CD4-positive, alpha-beta memory T cell (primary cell): ENCODE data around the gene KRTAP10-5. TPM values are rescaled to one million over a fixed set of nuclear protein-coding genes. Genes with fewer than 3 reads are reported as not detected.
"Not testable (repeated sequence)": the region's sequence is repeated elsewhere in the genome, so short reads cannot be mapped to it uniquely, and the experiment has no call there.

ENCODE experiments used
- CTCF ChIA-PET: fragments of 350-600 bp; sonication (Branson Sonifier 250); formaldehyde crosslinking; loops from one replicate; lab custom pipeline; 2021; ENCODE audit warnings: inconsistent platforms; ENCODE audit not compliant: partially characterized antibody; lab: Charles Lee
- POLR2A ChIA-PET: fragments of 350-600 bp; sonication (Branson Sonifier 250); formaldehyde crosslinking; loops from one replicate; lab custom pipeline; 2021; ENCODE audit not compliant: partially characterized antibody; lab: Charles Lee
- DNase-seq, 5 donors: peaks; one replicate each; pipeline versions ENCODE4 v3.0.0 to v3.0.0-alpha.2; 2020 to 2022; ENCODE audit warnings: mixed read lengths in 1 of 5
- H3K27ac ChIP-seq: one replicate; pipeline ENCODE4 v1.7.0; 2013; ENCODE audit warnings: low read depth, low read length
- H3K27me3 ChIP-seq: 2 replicates; pipeline ENCODE4 v1.7.0; 2013; ENCODE audit warnings: mild to moderate bottlenecking, low read length, moderate library complexity; ENCODE audit not compliant: insufficient read depth
- H3K36me3 ChIP-seq: 2 replicates; pipeline ENCODE4 v1.7.0; 2013; ENCODE audit warnings: mild to moderate bottlenecking, low read length, moderate library complexity; ENCODE audit not compliant: insufficient read depth
- H3K4me1 ChIP-seq: 2 replicates; pipeline ENCODE4 v1.7.0; 2013; ENCODE audit warnings: mild to moderate bottlenecking, low read length, moderate library complexity; ENCODE audit not compliant: insufficient read depth
- H3K4me3 ChIP-seq, 2 donors: one replicate each; pipeline ENCODE4 v1.7.0; 2013; ENCODE audit warnings: low read length in 2 of 2, mild to moderate bottlenecking in 1 of 2
- H3K9me3 ChIP-seq, 2 donors: one replicate each; pipeline ENCODE4 v1.7.0; 2013; ENCODE audit warnings: low read length in 2 of 2, control low read depth in 1 of 2; ENCODE audit not compliant: control insufficient read depth in 1 of 2
- H3K27ac Mint-ChIP-seq, 7 donors: one replicate each; pipeline ENCODE4 v1.8.0; 2020 to 2021; ENCODE audit warnings: mixed read lengths in 7 of 7, mild to moderate bottlenecking in 6 of 7, inconsistent platforms in 3 of 7, moderate library complexity in 3 of 7
- H3K27me3 Mint-ChIP-seq, 2 donors: one replicate each; pipeline ENCODE4 v1.8.0; 2020 to 2021; ENCODE audit warnings: mixed read lengths in 2 of 2
- H3K36me3 Mint-ChIP-seq, 2 donors: one replicate each; pipeline ENCODE4 v1.8.0; 2020 to 2021; ENCODE audit warnings: mixed read lengths in 2 of 2, inconsistent platforms in 1 of 2, mild to moderate bottlenecking in 1 of 2
- H3K4me1 Mint-ChIP-seq, 4 donors: one replicate each; pipeline ENCODE4 v1.8.0; 2020 to 2021; ENCODE audit warnings: mixed read lengths in 4 of 4, mild to moderate bottlenecking in 1 of 4
- H3K4me3 Mint-ChIP-seq, 8 donors: one replicate each; pipeline ENCODE4 v1.8.0; 2020 to 2021; ENCODE audit warnings: mixed read lengths in 8 of 8, mild to moderate bottlenecking in 7 of 8, moderate library complexity in 6 of 8, inconsistent platforms in 3 of 8
- H3K9me3 Mint-ChIP-seq, 8 donors: one replicate each; pipeline ENCODE4 v1.8.0; 2020 to 2021; ENCODE audit warnings: mixed read lengths in 8 of 8, mild to moderate bottlenecking in 5 of 8, inconsistent platforms in 3 of 8, moderate library complexity in 1 of 8
- intact Hi-C: fragments of 100-400 bp; cut with micrococcal nuclease; formaldehyde crosslinking; loops from one replicate; pipeline ENCODE4 v1.15.1; 2023
- polyA plus RNA-seq, 2 donors: library from polyadenylated mRNA; unstranded; fragments of 300-500 nt; fragmentation: Illumina TruSeq; gene quantifications; one replicate each; pipeline ENCODE4 v1.2.3, GENCODE V29; 2021
- total RNA-seq, 2 experiments: library from RNA; stranded (reverse); gene quantifications; one replicate each; pipeline ENCODE4 v1.2.3, GENCODE V29; 2021

The KRTAP10-5 gene
- total and polyA plus RNA-seq, 4 experiments from 2014 or later: not detected

DNA sequence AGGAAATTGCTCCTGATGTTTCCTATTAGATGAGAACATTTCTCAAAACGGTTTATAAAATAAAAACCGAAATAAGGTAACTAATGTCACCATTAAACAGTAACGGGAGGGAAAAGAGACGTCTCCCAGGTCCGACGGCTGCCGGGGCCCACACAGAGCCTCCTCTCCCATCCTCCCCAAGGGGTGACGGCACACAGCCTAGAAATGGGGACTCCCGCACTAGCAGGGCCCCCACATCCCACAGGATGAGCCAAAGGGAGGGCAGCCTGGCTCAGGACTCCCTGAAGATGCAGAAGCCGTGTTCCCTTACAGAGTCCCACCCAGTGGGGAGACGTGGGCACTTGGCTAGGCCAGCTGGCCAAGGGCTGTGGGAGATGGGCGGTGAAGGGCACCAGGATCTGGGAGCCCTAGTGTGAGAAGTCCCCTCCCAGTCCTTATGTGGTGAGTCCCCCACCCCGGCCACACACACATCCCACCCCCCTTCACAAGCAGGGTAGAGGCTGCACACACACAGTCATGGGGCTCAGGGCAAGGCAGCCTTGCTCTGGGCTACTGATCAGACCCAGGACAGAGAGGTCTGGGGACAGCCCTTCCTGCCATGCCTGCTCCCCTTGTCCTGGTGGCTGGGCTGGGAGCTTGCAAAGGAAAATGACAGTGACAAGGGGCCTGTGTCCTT lies 25.1 kb downstream of the KRTAP10-5 start:
- Mint-ChIP-seq H3K4me3 (no peak overlapping the region), H3K9me3 (peaks cover 0 to 23% (median 9%) of the 10 kb centered on the region in 8 donors), H3K36me3 (peaks cover 0 to 3% of the 10 kb centered on the region in 2 donors), H3K27me3 (peaks cover 0 to 4% of the 10 kb centered on the region in 2 donors), H3K4me1 (peaks cover 0 to 5% (median 0%) of the 10 kb centered on the region in 4 donors), H3K27ac (no peak overlapping the region)
- no peak for DNase-seq
- Histone ChIP-seq H3K9me3 (no peaks in the 10 kb centered on the region), H3K4me3 (no peak overlapping the region), H3K27me3 (no peaks in the 10 kb centered on the region), H3K36me3 (no peaks in the 10 kb centered on the region), H3K4me1 (no peaks in the 10 kb centered on the region), H3K27ac (no peak overlapping the region)
- ChIA-PET CTCF (no interaction called here), POLR2A (no interaction called here)
- intact Hi-C loops: no loop called here

GRCh38 chr21:44552681-44553080 lies 27.7 kb downstream of the KRTAP10-5 start:
- peaks cover 0 to 13% (median 6%) of the 10 kb centered on the region in 8 donors for H3K9me3 Mint-ChIP-seq
- Histone ChIP-seq H3K4me1 (peaks cover 9% of the 10 kb centered on the region), H3K27ac (no peak overlapping the region), H3K27me3 (no peaks in the 10 kb centered on the region), H3K4me3 (no peak overlapping the region), H3K9me3 (no peaks in the 10 kb centered on the region), H3K36me3 (no peaks in the 10 kb centered on the region)
- H3K27me3 Mint-ChIP-seq: peaks cover 0 to 1% of the 10 kb centered on the region in 2 donors
- POLR2A ChIA-PET: no interaction called here
- no peak overlapping the region for H3K4me3 Mint-ChIP-seq
- no peak overlapping the region for H3K27ac Mint-ChIP-seq
- CTCF ChIA-PET: interaction anchor here (1.0 to 1.4 kb wide), 2 partner anchors 42 to 190 kb away, joined by 3 read pairs; no protein-coding TSS in a partner anchor
- intact Hi-C loops: no loop called here
- H3K4me1 Mint-ChIP-seq: peaks cover 10 to 24% (median 16%) of the 10 kb centered on the region in 4 donors
- no peak for DNase-seq
- peaks cover 3 to 10% of the 10 kb centered on the region in 2 donors for H3K36me3 Mint-ChIP-seq

GRCh38 chr21:44552136-44552535 lies 28.3 kb downstream of the KRTAP10-5 start:
- H3K36me3 Mint-ChIP-seq: peaks cover 7 to 16% of the 10 kb centered on the region in 2 donors
- intact Hi-C loops: no loop called here

GRCh38 chr21:44551340-44551961 lies 29.0 kb downstream of the KRTAP10-5 start, which contains the start of gene KRTAP10-2:
KRTAP10-2 (minus strand) TSS chr21:44551505; CDS start chr21:44551458, 47 bp downstream.
- Mint-ChIP-seq H3K27ac (peak within 1 kb of the TSS in 1 of 7 donors; percentile 73), H3K9me3 (peaks cover 0 to 26% (median 18%) of the 10 kb centered on the region in 8 donors), H3K36me3 (peaks cover 13 to 22% of the 10 kb centered on the region in 2 donors), H3K4me1 (peaks cover 19 to 35% (median 27%) of the 10 kb centered on the region in 4 donors), H3K4me3 (peak within 1 kb of the TSS in 1 of 8 donors; percentile 29), H3K27me3 (peaks cover 0 to 1% of the 10 kb centered on the region in 2 donors)
- no peak within 1 kb of the TSS for H3K27ac ChIP-seq
- intact Hi-C loops: no loop called here
- DNase-seq: no peak
- POLR2A ChIA-PET: no interaction called here
- H3K27me3 ChIP-seq: no peaks in the 10 kb centered on the region
- H3K4me1 ChIP-seq: peaks cover 20% of the 10 kb centered on the region
- CTCF ChIA-PET: no interaction called here
- H3K9me3 ChIP-seq: no peaks in the 10 kb centered on the region
- H3K4me3 ChIP-seq: no peak within 1 kb of the TSS
- no peaks in the 10 kb centered on the region for H3K36me3 ChIP-seq

More at GRCh38 chr21:44552136-44552535, 28.3 kb downstream of the KRTAP10-5 start:
- no peaks in the 10 kb centered on the region for H3K36me3 ChIP-seq
- Mint-ChIP-seq H3K4me1 (peaks cover 14 to 29% (median 22%) of the 10 kb centered on the region in 4 donors), H3K27ac (no peak overlapping the region), H3K4me3 (no peak overlapping the region), H3K27me3 (peaks cover 0 to 1% of the 10 kb centered on the region in 2 donors), H3K9me3 (peaks cover 0 to 19% (median 12%) of the 10 kb centered on the region in 8 donors)
- CTCF ChIA-PET: no interaction called here
- no peak for DNase-seq
- H3K4me1 ChIP-seq: peaks cover 15% of the 10 kb centered on the region
- no peak overlapping the region for H3K4me3 ChIP-seq
- H3K9me3 ChIP-seq: no peaks in the 10 kb centered on the region
- POLR2A ChIA-PET: no interaction called here
- H3K27ac ChIP-seq: no peak overlapping the region
- H3K27me3 ChIP-seq: no peaks in the 10 kb centered on the region

DNA sequence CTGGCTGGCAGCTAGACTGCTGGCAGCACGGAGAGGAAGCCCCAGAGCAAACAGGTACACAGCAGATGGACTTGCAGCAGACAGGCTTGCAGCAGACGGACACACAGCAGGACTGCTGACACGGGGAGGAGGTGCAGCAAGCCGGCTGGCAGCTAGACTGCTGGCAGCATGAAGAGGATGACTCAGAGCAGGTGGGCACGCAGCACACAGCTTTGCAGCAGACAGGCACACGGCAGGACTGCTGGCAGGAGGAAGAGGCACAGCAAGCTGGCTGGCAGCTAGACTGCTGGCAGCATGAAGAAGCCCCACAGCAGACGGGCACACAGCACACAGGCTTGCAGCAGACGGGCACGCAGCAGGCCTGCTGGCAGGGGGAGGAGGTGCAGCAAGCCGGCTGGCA lies 29.6 kb downstream of the KRTAP10-5 start:
- H3K27me3 Mint-ChIP-seq: peaks cover 0 to 1% of the 10 kb centered on the region in 2 donors

DNA sequence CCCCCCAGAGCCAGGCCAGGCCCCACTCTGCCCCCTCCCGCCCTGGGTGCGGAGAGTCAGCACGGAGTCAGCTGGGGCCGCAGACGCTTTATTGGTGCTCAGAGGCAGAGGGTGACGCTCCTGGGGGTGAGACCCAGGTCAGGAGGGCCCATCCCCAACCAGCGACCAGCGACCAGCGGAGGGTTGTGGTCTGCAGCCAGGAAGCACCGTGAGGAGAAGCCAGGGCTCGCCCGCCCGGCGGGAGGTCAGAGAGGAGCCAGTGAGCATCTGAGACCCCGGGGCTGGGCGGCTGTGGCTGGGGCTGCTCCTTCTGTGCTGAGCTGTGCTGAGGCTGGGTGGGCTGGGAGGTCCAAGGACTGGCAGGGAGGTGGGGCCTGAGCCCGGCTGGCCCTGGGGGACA lies 30.1 kb downstream of the KRTAP10-5 start:
- intact Hi-C loops, DNase-seq: not testable (repeated sequence)
- POLR2A ChIA-PET: interaction anchor here (0.6 kb wide), 1 partner anchor 536 kb away, joined by 3 read pairs; no protein-coding TSS in a partner anchor

More for the DNA sequence above, 29.6 kb downstream of the KRTAP10-5 start:
- no peak for DNase-seq
- H3K4me1 ChIP-seq: peaks cover 20% of the 10 kb centered on the region
- H3K9me3 ChIP-seq: no peaks in the 10 kb centered on the region
- Mint-ChIP-seq H3K27ac (peak overlapping the region in 1 of 7 donors; percentile 73), H3K36me3 (peaks cover 13 to 22% of the 10 kb centered on the region in 2 donors), H3K4me3 (no peak overlapping the region), H3K4me1 (peaks cover 19 to 35% (median 27%) of the 10 kb centered on the region in 4 donors), H3K9me3 (peaks cover 0 to 30% (median 22%) of the 10 kb centered on the region in 8 donors)
- no peaks in the 10 kb centered on the region for H3K27me3 ChIP-seq
- ChIA-PET CTCF (no interaction called here), POLR2A (no interaction called here)
- H3K4me3 ChIP-seq: no peak overlapping the region
- no peak overlapping the region for H3K27ac ChIP-seq
- intact Hi-C loops: no loop called here
- H3K36me3 ChIP-seq: no peaks in the 10 kb centered on the region

More for the DNA sequence above, 30.1 kb downstream of the KRTAP10-5 start:
- CTCF ChIA-PET, H3K36me3 ChIP-seq, H3K4me3 ChIP-seq, H3K27me3 Mint-ChIP-seq, H3K27ac Mint-ChIP-seq, H3K27me3 ChIP-seq, H3K27ac ChIP-seq, H3K9me3 ChIP-seq: not testable (repeated sequence)
- Mint-ChIP-seq H3K9me3 (peaks cover 0 to 35% (median 27%) of the 10 kb centered on the region in 8 donors), H3K4me1 (peaks cover 19 to 35% (median 28%) of the 10 kb centered on the region in 4 donors), H3K36me3 (peaks cover 13 to 27% of the 10 kb centered on the region in 2 donors), H3K4me3 (peak overlapping the region in 1 of 8 donors; percentile 29)
- H3K4me1 ChIP-seq: peaks cover 20% of the 10 kb centered on the region
